A375 (cell line): Measurements from ENCODE around the gene OR51M1. TPM values are rescaled to one million over a fixed set of nuclear protein-coding genes. Genes with fewer than 3 reads are reported as not detected.

Source experiments
- small RNA-seq: library from RNA; depleted of rRNA; stranded (forward); fragments of <200 nt; gene quantifications from one replicate; pipeline ENCODE3, GENCODE V24; 2014
- total RNA-seq: library from RNA; depleted of rRNA; stranded (reverse); fragments of >200 nt; shearing (Covaris generic); gene quantifications from 2 replicates; pipeline ENCODE4 v1.2.3, GENCODE V29; 2014; rRNA removed

OR51M1 gene
- not detected in 2 replicates for total RNA-seq

GRCh38 chr11:5383576-5383975 lies at the start of gene OR51M1:
TSS of gene OR51M1 (plus strand) at chr11:5383812. CDS start at chr11:5389399, 5,587 bp downstream.

GRCh38 chr11:5343474-5344335 lies 39.9 kb upstream of the OR51M1 start, which contains the start of gene OR51B5:
TSS of gene OR51B5 (minus strand) at chr11:5343524. CDS start at chr11:5343524, 0 bp downstream.

GRCh38 chr11:5351208-5351607 lies 32.4 kb upstream of the OR51M1 start, which contains the start of gene OR51B6:
TSS of gene OR51B6 (plus strand) at chr11:5351508. CDS start at chr11:5351508, 0 bp downstream.

GRCh38 chr11:5421811-5422210 lies 38.2 kb downstream of the OR51M1 start, which contains the start of gene OR51Q1:
TSS of gene OR51Q1 (plus strand) at chr11:5422111. CDS start at chr11:5422201, 90 bp downstream.

GRCh38 chr11:5441414-5441813 lies 57.8 kb downstream of the OR51M1 start, which contains the start of gene OR51I1:
TSS of gene OR51I1 (minus strand) at chr11:5441514. CDS start at chr11:5441514, 0 bp downstream.

Small RNA genes within 50 kb of the gene (small RNA-seq; reads per million reads assigned to genes)
- gene AC104389.3 = not detected

Other genes starting within 250 kb of the OR51M1 start
- not detected in 2 replicates for gene OR52A5, start 245.5 kb upstream of the OR51M1 start, total RNA-seq
- gene OR52A1, start 229.1 kb upstream of the OR51M1 start, total RNA-seq = not detected in 2 replicates
- gene OR51V1, start 183.1 kb upstream of the OR51M1 start, total RNA-seq = not detected in 2 replicates
- not detected in 2 replicates for gene HBB, start 156.7 kb upstream of the OR51M1 start, total RNA-seq
- gene HBD, start 149.3 kb upstream of the OR51M1 start, total RNA-seq = not detected in 2 replicates
- not detected in 2 replicates for gene HBG1, start 134.0 kb upstream of the OR51M1 start, total RNA-seq
- 2.7 and 3.2 TPM in 2 replicates for gene HBG2, start 129.0 kb upstream of the OR51M1 start, total RNA-seq
- 40.6 and 51.6 TPM in 2 replicates for gene HBE1, start 113.9 kb upstream of the OR51M1 start, total RNA-seq
- 4.0 and 7.5 TPM in 2 replicates for gene OR51B4, start 81.9 kb upstream of the OR51M1 start, total RNA-seq
- gene OR51B2, start 59.5 kb upstream of the OR51M1 start, total RNA-seq = 0.85 and 1.4 TPM in 2 replicates
- 15.1 and 23.2 TPM in 2 replicates for gene OR51B5, start 40.3 kb upstream of the OR51M1 start, total RNA-seq
- gene OR51B6, start 32.3 kb upstream of the OR51M1 start, total RNA-seq = not detected in 2 replicates
- gene OR51Q1, start 38.3 kb downstream of the OR51M1 start, total RNA-seq = not detected in 2 replicates
- gene OR51I1, start 57.7 kb downstream of the OR51M1 start, total RNA-seq = 0.57 and 1.0 TPM in 2 replicates
- not detected in 2 replicates for gene OR51I2, start 65.5 kb downstream of the OR51M1 start, total RNA-seq
- gene OR52D1, start 104.9 kb downstream of the OR51M1 start, total RNA-seq = 0.13 TPM in 1 of 2 replicates, not detected in the other
- not detected in 2 replicates for gene UBQLN3, start 126.1 kb downstream of the OR51M1 start, total RNA-seq
- gene UBQLNL, start 132.9 kb downstream of the OR51M1 start, total RNA-seq = not detected in 2 replicates
- not detected in 2 replicates for gene OR52H1, start 164.7 kb downstream of the OR51M1 start, total RNA-seq
- not detected in 2 replicates for gene OR52B6, start 197.1 kb downstream of the OR51M1 start, total RNA-seq
- gene TRIM6, start 212.8 kb downstream of the OR51M1 start, total RNA-seq = 1.9 and 3.4 TPM in 2 replicates
- gene TRIM34, start 241.2 kb downstream of the OR51M1 start, total RNA-seq = 2.4 and 5.0 TPM in 2 replicates